Stimulated activated CD8-positive, alpha-beta memory T cell treated with anti-CD3 and anti-CD28 coated beads, Interleukin-15, amount 100 ng/mL, for 24 hours (primary cell): ENCODE results near the gene SMARCD1.
"Not testable (repeated sequence)": the region's sequence is repeated elsewhere in the genome, so short reads cannot be mapped to it uniquely, and the experiment has no call there.

Source experiments
- DNase-seq: peaks from one replicate; pipeline ENCODE4 v3.0.0-alpha.2; 2020; ENCODE audit warnings: low read depth

The SMARCD1 gene

DNA sequence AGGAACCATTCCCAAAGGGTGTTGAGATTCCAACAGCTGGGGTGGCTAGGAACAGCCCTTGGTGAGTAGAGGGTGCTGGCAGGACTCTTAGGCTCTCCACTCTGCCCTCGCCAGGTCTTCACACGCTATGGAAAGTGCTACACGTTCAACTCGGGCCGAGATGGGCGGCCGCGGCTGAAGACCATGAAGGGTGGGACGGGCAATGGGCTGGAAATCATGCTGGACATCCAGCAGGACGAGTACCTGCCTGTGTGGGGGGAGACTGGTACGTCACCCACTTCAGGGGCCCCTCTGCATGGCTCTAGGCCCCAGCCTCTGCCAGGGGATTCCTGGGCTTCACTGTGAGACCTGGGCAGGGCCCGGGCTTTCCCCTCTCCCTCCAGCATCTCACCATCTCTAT, 8.0 kb upstream of the SMARCD1 start:
- no peak for DNase-seq

DNA sequence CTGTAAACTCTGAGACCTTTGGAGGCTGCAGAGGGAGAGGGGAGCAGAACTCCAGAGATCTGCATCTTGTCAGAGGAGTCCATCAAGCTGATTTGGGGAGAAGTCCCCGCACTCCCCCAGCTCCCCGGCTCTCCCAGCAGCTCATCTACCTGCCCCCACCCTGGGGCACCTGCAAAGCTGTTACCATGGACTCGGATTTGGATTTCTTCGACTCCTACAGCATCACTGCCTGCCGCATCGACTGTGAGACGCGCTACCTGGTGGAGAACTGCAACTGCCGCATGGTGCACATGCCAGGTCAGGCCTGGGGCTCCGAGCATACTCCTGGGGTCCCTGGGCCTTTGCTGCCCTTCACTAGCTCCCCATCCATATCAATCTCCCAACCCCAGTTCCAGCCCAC, 6.9 kb upstream of the SMARCD1 start:
- DNase-seq = no peak

DNA sequence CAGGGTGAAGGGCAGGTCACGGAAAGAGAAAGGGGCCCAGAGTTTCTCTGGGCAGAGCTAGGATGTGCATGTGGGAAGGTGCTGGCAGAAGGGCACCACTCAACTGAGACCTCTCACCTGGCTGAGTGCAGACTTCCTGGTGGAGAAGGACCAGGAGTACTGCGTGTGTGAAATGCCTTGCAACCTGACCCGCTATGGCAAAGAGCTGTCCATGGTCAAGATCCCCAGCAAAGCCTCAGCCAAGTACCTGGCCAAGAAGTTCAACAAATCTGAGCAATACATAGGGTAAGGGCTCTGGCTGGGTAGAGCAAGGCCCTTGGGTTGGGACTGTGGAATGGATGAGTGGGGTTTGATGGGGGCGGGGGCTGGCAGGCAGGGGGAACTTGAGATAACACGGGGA, 5.4 kb upstream of the SMARCD1 start:
- no peak for DNase-seq

DNA sequence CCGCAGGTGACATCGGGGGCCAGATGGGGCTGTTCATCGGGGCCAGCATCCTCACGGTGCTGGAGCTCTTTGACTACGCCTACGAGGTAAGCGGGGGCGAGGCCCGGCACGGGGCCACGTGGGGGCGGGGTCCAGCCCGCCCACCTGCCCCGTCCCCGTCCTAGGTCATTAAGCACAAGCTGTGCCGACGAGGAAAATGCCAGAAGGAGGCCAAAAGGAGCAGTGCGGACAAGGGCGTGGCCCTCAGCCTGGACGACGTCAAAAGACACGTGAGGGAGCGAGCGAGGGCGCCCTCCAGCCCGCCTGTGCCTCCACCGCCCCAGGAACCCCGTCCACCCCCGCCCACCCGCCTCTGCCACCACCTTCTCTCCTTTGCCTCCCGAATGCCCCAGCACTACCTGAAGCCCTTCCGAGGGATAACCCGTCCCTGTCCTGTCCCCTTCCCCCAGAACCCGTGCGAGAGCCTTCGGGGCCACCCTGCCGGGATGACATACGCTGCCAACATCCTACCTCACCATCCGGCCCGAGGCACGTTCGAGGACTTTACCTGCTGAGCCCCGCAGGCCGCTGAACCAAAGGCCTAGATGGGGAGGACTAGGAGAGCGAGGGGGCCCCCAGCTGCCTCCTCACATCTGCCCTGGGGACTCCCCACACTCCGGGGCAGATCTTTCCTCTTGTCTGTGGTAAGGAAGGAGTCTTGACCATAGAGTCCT, 3.9 kb upstream of the SMARCD1 start:
- DNase-seq = no peak

DNA sequence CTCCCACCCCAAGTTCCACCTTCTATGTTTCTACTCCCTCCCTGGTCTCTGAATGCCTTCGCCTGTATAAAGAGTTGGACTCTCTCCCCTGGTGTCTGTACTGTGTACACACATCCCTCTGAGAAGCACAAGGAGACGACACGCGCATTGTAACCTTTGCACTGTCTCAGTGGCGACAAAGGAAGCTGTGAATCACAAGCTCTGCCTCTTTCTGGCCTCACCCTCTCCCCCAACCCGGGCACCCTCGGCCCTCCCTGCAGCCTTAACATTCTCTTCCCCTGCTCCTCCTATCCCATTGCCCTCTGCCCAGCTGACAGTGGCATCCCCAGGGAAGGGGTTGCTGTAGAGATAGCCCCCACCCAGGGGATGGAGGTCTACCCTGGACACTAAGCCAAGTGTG, 2.5 kb upstream of the SMARCD1 start:
- no peak for DNase-seq

DNA sequence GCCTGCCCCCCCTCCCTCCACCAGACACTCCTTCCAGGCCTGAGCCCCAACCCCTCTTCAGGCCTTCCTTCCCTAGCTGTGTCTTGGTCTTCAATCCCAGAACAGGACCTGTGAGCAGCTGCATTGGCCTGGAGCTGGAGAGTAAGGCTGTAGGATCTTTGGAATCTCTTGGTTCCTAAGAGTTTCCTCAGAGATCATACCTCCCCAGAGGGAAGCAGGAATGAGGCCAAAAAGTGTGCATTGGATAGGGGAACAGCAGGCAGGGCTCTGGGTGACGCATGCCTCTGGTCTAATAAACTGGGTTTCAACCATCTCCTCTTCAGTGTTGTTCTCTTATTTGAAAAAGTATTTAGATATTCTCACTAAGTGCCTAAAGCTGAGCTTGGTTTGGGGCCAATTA, 1.8 kb upstream of the SMARCD1 start:
- DNase-seq = no peak

DNA sequence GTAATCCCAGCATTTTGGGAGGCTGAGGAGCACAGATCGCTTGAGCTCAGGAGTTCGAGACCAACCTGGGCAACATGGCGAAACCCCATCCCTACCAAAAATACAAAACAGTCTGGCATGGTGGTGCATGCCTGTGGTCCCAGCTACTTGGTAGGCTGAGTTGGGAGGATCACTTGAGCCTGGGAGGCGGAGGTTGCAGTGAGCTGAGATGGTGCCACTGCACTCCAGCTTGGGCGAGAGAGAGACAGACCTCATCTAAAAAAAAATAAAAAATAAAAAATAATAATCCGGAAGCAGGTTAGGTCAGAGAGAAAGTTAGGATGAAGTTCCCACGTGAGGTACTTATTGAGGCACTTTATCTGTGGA, 750 bp upstream of the SMARCD1 start:
- not testable (repeated sequence) for DNase-seq

DNA sequence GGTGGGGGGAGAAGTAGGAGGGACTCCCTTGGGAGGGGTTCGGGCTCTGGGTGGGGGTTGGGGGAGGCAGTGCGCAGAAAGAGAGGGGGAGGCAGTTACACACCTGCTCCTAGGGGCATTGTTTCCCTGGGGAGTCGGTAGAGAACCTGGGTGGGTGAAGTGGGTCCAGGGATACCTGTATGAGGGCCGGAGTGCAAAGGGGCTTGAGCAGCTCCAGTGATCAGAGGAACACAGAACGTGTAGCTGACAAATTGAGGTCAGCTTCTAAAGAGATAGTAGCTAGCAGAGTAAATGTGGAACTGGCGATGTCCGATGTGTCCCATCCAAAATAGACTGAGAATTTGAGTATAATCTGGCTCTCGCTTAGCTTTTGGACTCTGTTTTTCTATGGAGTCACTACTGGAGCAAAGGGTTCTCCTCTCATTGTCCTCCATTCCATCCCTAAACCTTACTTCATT, 502 bp downstream of the SMARCD1 start:
- no peak for DNase-seq

DNA sequence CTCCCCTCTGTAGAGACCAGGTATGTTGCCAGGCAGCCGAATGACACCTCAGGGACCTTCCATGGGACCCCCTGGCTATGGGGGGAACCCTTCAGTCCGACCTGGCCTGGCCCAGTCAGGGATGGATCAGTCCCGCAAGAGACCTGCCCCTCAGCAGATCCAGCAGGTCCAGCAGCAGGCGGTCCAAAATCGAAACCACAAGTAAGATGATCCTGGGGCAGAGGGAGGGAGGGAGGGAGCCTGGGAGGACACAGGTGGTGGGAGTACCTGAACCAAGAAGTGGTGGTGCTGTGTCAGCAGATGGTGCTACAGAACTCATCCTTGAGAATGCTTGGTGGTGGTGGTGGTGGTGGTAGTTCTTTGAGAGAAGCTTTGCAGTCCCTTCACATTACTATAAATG, 1.0 kb downstream of the SMARCD1 start:
- no peak for DNase-seq

DNA sequence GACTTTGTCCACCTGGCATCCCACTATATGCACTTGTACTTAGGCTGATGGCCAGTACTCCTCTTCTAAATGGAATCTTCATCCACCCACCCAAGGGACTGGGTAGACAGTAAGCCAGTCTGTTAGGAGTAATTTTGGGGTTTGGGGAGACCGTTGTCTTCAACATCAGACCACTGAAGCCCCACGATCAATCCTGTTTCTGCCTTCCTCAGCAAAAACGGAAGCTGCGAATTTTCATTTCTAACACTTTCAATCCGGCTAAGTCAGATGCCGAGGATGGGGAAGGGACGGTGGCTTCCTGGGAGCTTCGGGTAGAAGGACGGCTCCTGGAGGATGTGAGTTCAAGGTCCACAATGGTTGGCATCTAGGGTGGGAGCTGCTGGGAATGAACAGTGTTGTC, 2.0 kb downstream of the SMARCD1 start:
- no peak for DNase-seq

DNA sequence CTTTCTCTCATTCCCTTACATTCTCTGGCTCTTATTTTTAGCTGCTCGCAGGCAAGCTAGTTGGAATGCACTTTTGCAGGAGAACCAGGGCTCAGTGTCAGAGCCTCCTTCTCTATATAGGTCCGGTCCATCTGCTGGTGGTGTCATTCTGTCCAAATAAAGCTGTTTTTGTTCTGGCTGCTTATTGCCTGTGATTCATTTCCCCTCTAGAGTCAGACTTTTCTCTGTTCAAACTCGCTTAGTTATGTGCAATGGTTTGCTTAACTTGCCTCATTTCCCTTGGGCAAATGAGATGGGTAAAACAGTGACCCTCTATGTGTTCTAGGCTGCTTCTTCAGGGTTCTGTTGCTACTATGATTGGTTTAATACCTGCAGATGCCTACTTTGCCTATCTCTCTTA, 2.9 kb downstream of the SMARCD1 start:
- DNase-seq = no peak

DNA sequence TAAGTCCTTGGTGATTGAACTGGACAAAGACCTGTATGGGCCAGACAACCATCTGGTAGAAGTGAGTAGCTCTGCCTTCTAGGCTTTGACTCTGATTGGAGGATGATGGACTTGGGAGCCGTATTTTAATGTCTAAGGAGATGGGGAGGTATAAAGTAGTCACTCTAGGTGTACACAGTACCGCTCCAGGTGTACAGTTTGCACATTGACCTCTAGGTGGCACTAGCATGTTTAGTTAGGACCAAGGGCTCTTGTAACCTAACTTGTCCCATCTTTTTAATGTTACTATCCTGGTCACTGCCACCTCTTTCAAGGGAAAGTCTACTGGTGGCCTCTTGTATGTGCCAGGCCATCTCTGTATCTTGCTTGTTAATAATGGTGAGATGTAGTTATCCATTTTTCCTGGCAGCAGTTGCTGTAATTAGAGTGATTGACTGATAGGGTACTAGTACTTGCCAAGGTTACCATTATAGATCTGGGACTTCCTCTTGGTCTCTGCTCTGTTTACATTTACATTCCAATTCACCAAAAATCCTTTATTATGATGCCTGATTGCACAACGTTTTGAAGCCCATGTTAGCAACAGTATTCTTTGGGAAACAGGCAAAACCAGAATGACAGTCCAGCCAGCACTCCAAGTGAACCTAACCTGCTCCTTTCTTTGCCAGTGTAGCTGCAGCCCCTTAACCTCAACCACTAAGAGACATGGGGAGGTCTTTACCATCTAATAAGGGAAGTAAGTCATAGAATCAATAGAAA, 3.6 kb downstream of the SMARCD1 start:
- no peak for DNase-seq

DNA sequence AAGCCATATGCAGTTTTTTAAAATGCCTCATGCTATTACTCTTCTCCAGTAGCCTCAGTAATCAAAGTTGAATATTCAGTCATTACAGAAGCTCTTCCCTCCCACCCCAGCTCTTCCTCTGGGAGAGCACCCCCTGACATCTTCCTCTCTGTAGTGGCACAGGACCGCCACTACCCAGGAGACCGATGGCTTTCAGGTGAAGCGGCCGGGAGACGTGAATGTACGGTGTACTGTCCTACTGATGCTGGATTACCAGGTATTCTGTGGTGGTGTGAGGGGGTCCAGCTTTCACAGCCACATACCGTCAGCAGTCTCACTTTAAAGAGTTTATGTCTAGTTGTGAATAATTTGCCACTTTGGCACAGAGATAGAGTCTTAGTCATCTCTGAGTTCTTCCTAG, 4.6 kb downstream of the SMARCD1 start:
- DNase-seq = no peak

DNA sequence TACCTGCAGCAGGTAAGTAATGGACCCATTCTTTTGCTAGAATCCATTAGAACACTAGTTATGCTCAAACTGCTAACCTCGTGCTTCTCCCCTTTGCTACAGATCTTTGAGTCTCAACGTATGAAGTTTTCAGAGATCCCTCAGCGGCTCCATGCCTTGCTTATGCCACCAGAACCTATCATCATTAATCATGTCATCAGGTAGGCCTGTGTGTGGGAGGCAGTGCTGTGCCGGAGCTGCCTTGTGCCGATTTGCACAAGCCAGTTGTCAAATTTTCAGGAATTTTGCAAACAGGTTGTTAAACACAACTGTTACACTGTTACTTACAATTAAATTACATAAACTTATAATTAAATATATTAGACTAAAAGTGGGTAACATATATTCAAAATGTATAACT, 5.2 kb downstream of the SMARCD1 start:
- DNase-seq = no peak

DNA sequence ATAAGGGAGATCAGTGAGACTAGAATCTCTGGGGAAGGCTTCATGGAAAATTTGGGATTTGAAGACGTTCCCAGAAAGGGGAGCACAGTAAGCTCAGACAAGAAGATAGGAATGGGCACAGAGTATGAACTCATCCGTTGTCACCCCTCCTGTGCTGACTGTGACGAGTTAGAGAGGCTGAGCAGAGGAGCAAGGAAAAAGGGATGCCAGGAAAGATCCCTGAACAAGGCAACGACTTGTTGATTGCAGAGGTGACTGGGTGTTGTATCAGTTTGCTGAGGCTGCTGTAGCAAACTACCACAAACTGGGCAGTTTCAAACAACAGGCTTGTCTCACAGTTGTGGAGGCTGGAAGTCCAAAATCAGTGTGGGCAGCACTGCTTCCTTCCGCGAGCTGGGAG, 12.8 kb downstream of the SMARCD1 start:
- no peak for DNase-seq

DNA sequence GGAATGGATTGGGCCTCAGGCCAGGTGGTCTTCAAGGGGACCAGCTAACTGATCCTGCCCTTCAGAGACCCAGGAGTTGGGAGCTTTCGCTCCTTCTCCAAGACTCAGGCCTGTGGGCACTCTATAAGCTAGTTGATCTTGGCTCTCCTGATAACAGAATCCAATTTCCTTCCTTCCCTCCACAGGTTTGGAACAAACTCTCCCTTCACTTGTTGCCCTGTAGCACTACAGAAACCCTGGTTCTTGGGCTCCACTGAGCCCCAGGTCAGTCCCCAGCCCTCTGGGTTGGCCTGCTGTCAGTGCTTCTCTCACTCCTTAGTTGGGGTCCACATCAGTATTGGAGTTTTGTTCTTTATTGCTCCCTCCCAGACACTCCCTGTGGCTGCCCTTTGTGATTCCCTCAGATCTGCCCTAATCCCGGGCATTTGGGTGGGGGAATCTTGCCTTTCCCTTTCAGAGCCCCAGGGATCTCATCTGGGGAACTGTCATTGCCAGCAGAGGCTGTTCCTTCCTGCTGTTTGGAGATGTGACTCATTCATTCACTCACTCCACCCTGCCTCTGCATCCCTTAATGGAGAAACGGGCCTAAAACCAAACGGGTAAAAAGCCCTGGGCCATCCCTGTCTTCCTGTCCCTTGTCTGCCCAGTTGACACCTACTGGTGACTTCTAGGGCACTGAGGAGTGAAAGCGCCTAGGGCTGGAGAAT, 14.3 kb downstream of the SMARCD1 start:
- DNase-seq = no peak

DNA sequence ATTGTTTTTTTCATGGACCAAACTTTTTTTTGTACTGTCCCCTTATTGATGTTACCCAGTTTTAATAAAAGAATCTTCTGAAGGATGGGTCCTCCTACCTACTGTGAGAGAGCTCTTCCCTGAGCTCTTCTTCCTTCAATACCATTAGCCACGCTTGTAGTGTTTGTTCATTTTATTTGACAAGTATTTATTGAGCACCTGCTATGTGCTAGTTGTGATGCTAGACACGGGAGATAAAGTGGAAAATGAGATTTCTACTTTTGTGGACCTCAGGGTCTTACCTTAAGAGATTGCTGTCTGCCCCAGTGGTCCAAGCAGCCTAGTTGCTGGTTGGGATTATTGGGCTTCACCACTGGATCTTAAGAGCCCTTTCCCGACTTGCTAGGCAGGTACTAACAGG, 15.4 kb downstream of the SMARCD1 start:
- DNase-seq = no peak

DNA sequence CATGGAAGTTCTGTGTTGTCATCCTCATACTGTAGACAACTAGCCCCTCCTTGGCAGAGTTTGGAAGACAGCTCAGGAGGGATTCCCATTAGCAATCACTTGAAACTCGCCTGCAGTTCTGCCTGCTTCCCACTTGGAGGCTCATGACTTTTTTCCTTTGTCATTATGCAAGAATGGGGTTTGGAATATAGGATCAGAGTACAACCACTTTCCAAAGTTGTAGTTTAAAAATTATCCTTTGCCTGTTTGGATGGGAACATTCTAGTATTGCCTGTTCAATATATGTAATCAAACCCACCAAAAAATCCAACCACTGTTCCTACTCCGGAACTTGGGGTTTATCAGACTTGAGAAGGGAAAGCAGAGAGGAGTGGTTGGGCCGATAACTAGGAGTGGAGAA, 16.5 kb downstream of the SMARCD1 start:
- DNase-seq = no peak

DNA sequence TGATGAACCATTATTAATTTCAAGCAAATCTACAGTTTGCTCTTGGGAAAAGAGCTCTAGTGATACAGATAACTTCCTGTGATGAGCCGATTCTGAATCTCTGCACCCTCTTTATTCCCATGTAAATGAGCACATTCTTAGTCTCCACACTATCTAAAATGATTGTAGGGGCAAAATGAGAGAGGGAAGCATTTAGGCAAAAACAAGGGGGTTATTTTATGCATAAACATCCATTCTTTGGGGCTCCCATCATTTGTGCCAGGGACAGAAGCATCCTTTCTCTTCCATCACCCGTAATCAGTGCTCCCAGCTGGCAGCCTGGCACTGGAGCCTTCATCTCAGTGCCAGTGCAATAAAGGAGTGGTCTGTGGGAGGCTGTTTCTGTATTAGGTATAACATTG, 17.0 kb downstream of the SMARCD1 start:
- DNase-seq = no peak

DNA sequence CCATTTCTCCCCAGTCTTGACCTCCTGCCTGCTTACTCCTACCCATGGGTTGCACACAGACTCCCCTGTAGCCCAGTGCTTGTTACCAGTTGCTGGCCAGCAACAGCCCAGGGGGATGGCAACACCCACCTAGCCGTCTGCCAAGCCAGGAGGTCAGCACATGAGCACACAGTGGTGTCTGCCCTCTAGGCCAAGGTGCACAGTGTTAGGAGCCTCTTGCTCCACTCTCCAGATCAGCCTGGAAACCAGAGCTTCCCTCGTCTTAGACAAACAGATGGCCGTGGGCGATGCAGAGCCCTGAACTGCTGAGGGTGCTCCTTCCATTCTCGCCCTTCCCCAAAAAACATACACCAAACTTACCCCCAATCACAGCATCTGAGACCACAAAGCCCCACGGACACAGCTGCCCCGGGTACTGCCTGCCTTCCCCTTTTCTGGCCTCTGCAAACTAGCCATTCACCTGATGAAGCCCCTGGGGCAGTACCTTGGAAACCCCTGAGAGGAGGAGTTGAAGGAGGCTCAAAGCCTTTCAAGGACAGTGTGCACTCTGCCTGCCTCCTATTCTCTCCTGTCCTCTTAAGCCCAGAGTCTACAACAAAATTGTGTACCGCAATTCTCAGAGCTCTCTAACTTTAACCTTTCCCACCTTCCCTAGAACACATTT, 17.6 kb downstream of the SMARCD1 start:
- DNase-seq = no peak

DNA sequence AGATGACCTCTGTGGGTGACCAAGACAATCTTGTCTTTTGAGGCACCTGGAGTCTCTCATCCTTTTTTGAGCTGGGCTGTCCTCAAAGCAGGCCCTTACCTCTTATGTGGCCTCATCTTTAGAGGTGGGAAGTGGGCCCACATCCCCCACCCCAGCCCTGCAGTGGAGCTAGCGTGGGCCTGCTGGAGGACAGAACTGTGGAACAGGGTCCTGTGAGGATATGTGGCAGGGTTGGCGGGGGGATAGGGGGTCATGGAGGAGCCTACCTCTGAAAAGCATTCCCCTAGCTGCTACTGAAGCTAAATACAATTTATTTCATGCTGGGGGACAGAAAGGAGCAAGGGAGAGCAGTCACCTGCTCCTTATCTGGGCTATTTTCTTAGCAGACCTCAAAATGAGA, 18.2 kb downstream of the SMARCD1 start:
- DNase-seq = no peak

DNA sequence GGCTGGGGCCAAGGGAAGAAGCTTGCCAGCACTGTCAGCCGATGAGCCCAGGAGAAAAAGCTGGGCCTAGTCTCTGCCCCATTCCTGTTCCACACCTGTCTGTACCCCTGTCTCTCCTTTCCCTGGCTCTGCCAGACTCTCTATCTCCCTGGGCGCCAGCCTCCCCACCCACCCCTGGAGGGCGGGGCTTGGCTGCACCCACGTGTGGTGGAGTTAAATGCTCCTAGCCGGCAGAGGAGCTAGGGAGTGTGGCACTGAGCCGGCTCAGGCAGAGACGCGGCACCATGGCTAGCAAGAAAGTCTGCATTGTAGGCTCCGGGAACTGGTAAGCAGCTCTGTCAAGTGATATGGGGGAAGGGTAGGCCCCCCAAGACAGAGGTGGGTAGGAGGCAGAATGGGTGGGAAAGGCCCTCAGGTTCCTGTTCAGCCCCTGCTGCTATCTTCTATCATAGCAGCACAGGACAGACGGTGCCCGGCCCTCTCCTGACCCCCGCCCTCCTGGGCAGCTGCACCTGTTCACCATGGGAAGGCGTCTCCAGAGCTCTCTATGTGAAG, 18.7 kb downstream of the SMARCD1 start, which contains the start of gene GPD1:
GPD1 (plus strand) TSS at position 242 of the 555 bp plus-strand sequence; CDS start at position 285, 43 bp downstream.
- no peak for DNase-seq
